GM20000 (cell line): ENCODE data around the gene SH2D3A.

Experiments
- DNase-seq: peaks from one replicate; pipeline ENCODE4 v3.0.0; 2012; ENCODE audit warnings: low spot score
- TF ChIP-seq, protein P1 (sequence below): IDR thresholded peaks from 2 replicates; pipeline ENCODE4 v1.5.1; 2012; ENCODE audit warnings: mild to moderate bottlenecking, control low read depth; ENCODE audit errors: extremely low read depth, missing control alignments

Gene SH2D3A

GRCh38 chr19:6737873-6738786, 29.1 kb downstream of the SH2D3A start:
- peak; percentile 79 for DNase-seq
- TF ChIP-seq, protein P1, sequence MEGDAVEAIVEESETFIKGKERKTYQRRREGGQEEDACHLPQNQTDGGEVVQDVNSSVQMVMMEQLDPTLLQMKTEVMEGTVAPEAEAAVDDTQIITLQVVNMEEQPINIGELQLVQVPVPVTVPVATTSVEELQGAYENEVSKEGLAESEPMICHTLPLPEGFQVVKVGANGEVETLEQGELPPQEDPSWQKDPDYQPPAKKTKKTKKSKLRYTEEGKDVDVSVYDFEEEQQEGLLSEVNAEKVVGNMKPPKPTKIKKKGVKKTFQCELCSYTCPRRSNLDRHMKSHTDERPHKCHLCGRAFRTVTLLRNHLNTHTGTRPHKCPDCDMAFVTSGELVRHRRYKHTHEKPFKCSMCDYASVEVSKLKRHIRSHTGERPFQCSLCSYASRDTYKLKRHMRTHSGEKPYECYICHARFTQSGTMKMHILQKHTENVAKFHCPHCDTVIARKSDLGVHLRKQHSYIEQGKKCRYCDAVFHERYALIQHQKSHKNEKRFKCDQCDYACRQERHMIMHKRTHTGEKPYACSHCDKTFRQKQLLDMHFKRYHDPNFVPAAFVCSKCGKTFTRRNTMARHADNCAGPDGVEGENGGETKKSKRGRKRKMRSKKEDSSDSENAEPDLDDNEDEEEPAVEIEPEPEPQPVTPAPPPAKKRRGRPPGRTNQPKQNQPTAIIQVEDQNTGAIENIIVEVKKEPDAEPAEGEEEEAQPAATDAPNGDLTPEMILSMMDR, result peak; percentile 52

DNA sequence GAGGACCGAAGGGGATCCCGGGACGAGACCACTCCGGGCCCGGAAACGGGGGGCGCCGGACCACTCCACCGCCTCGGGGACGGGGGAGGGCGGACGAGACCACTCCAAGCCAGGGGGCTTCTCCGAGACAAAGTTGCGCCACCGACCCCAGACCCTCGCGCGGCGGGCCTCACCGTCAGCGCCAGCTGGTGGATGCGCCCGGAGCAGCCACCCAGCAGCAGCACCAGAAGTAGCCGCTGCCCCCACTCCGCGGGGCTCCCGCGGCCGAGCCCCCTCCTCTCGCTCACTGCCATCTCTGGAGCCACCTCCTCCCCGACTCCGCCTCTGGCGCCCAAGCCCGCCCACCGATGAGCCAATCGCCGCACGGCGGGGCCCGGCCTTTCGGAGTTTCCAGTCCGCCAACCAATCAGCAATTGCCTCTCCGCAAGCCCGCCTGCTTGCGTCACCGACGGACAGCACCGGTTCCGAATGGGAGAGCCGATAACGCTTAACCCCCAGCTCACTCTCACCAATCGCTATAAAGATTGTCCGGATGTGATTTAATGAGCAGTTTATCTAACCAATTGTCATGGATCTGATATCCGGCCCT, 29.9 kb downstream of the SH2D3A start, which contains the start of gene GPR108:
GPR108 (minus strand) TSS at position 297 of the 589 bp plus-strand sequence; CDS start at position 293, 4 bp downstream.
- TF ChIP-seq, protein P1, result no peak
- peak; percentile 98 for DNase-seq

- no peak for DNase-seq
These were observed 30.3 kb downstream of the SH2D3A start for GRCh38 chr19:6736917-6737283.

DNA sequence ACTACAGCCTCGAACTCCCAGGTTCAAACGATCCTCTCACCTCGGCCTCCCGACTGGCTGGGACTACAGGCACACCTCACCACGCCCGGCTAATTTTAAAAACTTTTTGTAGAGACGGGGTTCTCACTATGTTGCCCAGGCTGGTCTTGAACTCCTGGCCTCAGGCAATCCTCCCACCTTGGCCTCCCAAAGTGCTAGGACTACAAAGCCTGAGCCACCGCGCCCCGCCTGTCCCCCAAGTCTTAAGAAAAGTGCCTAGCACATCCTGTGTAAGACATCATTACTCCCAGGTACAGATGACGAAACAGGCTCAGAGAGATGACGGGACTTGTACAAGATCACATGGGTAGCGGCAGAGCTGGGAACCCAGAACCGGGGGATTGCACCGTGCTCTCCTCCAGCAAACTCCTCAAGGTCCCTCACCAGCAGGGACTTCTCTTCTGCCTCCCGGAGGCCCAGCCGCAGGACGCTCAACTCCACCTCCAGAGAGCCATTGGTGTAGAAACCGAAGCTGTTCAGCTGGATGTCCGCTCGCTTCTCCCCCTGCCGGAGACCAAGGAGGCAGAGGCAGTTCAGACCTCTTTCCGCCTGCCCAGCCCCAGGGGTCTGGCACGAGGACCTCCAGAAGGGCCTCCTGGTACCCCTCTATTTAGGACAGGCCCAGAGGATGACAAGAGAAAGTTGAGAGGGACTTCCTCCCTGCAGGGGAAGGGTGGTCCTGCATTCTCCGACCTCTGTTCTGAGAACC, 30.9 kb downstream of the SH2D3A start:
- TF ChIP-seq, protein P1, result peak; percentile 70

More at GRCh38 chr19:6736917-6737283, 30.3 kb downstream of the SH2D3A start:
- TF ChIP-seq, protein P1, result no peak

DNA sequence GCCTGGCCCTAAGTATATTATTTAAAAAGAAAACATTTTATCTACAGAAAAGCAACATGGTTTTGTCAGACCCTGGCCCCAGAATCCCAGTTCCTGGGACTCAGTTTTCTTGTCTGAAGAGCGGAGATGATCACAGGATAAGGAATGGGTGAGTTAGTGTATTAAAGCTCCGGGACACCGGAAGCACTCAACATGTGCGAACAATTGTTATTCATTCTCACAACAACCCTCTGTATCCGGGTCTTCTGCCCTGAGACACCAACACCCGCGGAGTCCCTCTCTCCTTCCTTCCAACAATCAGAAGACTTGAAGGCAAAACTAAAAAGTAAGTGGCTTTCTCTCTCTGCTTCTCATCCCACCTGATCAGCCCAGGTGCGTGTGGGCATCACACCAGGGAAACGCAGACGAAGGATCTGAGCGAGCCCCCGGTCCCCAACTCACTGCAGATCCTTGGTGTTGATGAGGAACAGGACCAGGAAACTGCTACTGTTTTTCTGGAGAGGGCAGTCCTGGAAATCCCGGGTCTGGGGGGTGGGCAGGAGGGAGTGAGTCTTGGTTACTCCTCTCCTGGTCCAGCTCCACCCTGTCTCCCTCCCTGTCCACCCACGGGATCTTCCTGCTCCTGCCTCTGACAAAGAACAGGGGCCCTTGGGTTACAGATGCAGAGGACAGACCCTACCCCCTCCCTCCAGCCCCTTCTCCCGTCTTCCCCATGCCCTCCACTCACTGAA, 31.9 kb downstream of the SH2D3A start:
- no peak for DNase-seq
- TF ChIP-seq, protein P1, result no peak

More for the DNA sequence above, 30.9 kb downstream of the SH2D3A start:
- DNase-seq, result peak; percentile 89

DNA sequence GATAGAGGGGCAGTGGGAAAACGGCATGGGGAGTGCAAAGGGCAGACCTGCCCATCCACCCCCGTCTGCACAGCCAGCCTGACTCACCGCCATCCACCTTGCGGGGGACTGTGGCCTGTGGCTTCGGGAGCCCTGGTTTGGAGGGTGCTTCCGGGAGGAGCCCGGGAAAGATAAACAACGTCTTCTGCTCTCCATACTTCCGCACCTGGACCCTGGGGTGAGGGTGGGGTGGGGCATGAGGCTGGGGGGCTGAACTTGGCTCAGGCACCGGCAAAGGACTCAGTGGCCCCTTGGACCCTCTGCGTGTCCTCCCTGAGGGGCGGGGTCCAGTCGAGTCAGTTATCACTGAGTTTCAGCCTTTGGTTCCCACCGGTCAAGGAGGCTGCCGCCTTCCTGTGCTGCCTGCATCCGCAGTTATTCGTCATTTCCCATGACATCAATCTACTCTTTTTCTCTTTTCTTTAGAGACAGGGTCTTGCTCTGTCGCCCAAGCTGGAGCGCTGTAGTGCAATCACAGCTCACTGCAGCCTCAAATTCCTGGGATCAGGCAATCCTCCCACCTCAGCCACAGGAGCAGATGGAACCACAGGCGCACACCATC, 33.0 kb downstream of the SH2D3A start:
- no peak for DNase-seq
- TF ChIP-seq, protein P1, result no peak
